ENCODE data around the gene ADGRA3. TPM values are rescaled to one million over a fixed set of nuclear protein-coding genes. Genes with fewer than 3 reads are reported as not detected.

Gene ADGRA3
- total RNA-seq, 1 experiment from 2014 or later = 40.5 TPM

DNA sequence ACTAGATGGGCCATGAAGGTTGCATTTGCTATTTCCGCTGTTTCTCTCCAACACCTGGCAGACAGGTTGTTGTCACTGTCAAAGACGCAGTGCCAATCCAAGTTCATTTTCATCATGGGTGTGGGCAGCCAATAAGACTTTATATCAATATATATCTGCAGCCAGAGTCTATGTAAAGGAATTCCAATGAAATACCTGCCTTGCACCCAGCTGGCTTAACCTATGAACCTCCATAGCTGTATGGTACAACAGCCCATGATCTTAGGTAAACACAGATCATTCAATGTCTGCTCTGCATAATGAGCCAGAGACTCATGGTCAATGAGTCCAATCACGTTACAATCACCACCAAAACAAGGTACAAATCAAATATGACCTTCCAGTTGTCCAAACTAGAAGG lies 37.7 kb upstream of the ADGRA3 start:
- no peaks in the 10 kb centered on the region for H3K36me3 Mint-ChIP-seq
- POLR2A ChIA-PET = no interaction called here
- no peaks in the 10 kb centered on the region for H3K27me3 Mint-ChIP-seq (ENCODE audit: low read depth)
- TF ChIP-seq ZNF232 (CRISPR knock-in tag; IDR thresholded peaks at IDR 0.05) = no peak
- TF ChIP-seq, protein P1, sequence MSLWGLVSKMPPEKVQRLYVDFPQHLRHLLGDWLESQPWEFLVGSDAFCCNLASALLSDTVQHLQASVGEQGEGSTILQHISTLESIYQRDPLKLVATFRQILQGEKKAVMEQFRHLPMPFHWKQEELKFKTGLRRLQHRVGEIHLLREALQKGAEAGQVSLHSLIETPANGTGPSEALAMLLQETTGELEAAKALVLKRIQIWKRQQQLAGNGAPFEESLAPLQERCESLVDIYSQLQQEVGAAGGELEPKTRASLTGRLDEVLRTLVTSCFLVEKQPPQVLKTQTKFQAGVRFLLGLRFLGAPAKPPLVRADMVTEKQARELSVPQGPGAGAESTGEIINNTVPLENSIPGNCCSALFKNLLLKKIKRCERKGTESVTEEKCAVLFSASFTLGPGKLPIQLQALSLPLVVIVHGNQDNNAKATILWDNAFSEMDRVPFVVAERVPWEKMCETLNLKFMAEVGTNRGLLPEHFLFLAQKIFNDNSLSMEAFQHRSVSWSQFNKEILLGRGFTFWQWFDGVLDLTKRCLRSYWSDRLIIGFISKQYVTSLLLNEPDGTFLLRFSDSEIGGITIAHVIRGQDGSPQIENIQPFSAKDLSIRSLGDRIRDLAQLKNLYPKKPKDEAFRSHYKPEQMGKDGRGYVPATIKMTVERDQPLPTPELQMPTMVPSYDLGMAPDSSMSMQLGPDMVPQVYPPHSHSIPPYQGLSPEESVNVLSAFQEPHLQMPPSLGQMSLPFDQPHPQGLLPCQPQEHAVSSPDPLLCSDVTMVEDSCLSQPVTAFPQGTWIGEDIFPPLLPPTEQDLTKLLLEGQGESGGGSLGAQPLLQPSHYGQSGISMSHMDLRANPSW (CRISPR knock-in tag; conservative IDR thresholded peaks at IDR 0.05; ENCODE audit: low read depth) = no peak
- TF ChIP-seq, protein P2, sequence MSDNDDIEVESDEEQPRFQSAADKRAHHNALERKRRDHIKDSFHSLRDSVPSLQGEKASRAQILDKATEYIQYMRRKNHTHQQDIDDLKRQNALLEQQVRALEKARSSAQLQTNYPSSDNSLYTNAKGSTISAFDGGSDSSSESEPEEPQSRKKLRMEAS (CRISPR knock-in tag; IDR thresholded peaks at IDR 0.05) = no peak
- TF ChIP-seq NR3C1 (CRISPR knock-in tag; conservative IDR thresholded peaks at IDR 0.05; ENCODE audit: low read depth) = no peak
- TF ChIP-seq, protein P3, sequence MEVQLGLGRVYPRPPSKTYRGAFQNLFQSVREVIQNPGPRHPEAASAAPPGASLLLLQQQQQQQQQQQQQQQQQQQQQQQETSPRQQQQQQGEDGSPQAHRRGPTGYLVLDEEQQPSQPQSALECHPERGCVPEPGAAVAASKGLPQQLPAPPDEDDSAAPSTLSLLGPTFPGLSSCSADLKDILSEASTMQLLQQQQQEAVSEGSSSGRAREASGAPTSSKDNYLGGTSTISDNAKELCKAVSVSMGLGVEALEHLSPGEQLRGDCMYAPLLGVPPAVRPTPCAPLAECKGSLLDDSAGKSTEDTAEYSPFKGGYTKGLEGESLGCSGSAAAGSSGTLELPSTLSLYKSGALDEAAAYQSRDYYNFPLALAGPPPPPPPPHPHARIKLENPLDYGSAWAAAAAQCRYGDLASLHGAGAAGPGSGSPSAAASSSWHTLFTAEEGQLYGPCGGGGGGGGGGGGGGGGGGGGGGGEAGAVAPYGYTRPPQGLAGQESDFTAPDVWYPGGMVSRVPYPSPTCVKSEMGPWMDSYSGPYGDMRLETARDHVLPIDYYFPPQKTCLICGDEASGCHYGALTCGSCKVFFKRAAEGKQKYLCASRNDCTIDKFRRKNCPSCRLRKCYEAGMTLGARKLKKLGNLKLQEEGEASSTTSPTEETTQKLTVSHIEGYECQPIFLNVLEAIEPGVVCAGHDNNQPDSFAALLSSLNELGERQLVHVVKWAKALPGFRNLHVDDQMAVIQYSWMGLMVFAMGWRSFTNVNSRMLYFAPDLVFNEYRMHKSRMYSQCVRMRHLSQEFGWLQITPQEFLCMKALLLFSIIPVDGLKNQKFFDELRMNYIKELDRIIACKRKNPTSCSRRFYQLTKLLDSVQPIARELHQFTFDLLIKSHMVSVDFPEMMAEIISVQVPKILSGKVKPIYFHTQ (CRISPR knock-in tag; IDR thresholded peaks at IDR 0.05) = no peak
- TF ChIP-seq NR2C2 (CRISPR knock-in tag; IDR thresholded peaks at IDR 0.05) = no peak
- no peak for TF ChIP-seq GTF2I (CRISPR knock-in tag; conservative IDR thresholded peaks at IDR 0.05)
- no peak for TF ChIP-seq JUN (CRISPR knock-in tag; IDR thresholded peaks at IDR 0.05)
- no peak for TF ChIP-seq OVOL2 (CRISPR knock-in tag; IDR thresholded peaks at IDR 0.05; ENCODE audit: borderline replicate concordance)
- TF ChIP-seq, protein P4, sequence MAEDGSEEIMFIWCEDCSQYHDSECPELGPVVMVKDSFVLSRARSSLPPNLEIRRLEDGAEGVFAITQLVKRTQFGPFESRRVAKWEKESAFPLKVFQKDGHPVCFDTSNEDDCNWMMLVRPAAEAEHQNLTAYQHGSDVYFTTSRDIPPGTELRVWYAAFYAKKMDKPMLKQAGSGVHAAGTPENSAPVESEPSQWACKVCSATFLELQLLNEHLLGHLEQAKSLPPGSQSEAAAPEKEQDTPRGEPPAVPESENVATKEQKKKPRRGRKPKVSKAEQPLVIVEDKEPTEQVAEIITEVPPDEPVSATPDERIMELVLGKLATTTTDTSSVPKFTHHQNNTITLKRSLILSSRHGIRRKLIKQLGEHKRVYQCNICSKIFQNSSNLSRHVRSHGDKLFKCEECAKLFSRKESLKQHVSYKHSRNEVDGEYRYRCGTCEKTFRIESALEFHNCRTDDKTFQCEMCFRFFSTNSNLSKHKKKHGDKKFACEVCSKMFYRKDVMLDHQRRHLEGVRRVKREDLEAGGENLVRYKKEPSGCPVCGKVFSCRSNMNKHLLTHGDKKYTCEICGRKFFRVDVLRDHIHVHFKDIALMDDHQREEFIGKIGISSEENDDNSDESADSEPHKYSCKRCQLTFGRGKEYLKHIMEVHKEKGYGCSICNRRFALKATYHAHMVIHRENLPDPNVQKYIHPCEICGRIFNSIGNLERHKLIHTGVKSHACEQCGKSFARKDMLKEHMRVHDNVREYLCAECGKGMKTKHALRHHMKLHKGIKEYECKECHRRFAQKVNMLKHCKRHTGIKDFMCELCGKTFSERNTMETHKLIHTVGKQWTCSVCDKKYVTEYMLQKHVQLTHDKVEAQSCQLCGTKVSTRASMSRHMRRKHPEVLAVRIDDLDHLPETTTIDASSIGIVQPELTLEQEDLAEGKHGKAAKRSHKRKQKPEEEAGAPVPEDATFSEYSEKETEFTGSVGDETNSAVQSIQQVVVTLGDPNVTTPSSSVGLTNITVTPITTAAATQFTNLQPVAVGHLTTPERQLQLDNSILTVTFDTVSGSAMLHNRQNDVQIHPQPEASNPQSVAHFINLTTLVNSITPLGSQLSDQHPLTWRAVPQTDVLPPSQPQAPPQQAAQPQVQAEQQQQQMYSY (CRISPR knock-in tag; IDR thresholded peaks at IDR 0.05) = no peak
- ATAC-seq = no peak
- CTCF ChIA-PET = interaction anchor here (0.7 kb wide), 1 partner anchor 119 kb away, joined by 3 read pairs; no protein-coding TSS in a partner anchor
- H3K4me1 Mint-ChIP-seq = no peaks in the 10 kb centered on the region
- no peak overlapping the region for H3K27ac Mint-ChIP-seq
- no peak overlapping the region for H3K4me3 Mint-ChIP-seq
- no peak for DNase-seq (ENCODE audit: low spot score)
- peaks cover 13% of the 10 kb centered on the region for H3K9me3 Mint-ChIP-seq

DNA sequence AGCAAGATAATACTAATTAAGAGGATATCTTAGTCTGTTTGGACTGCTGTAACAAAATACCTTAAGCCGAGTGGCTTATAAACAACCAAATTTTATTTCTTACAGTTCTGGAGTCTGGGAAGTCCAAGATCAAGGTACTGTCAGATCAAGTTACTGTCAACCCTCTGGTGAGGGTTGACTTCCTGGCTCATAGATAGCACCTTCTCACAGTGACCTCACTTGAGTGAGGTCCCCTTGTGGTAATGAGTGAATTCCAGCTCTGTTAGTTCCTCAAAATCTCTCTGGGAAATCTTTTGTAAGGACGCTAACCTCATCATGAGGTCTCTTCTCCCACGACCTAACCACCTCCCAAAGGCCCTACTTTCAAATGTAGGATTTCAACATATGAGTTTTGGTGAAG lies 36.9 kb upstream of the ADGRA3 start:
- no peak for DNase-seq (ENCODE audit: low spot score)
- ChIA-PET CTCF (interaction anchor here (0.7 to 0.8 kb wide), 2 partner anchors 29 to 118 kb away, joined by 3 to 4 read pairs; no protein-coding TSS in a partner anchor), POLR2A (no interaction called here)
- Mint-ChIP-seq H3K9me3 (peaks cover 7% of the 10 kb centered on the region), H3K4me1 (no peaks in the 10 kb centered on the region), H3K27ac (no peak overlapping the region), H3K36me3 (no peaks in the 10 kb centered on the region), H3K4me3 (no peak overlapping the region), H3K27me3 (ENCODE audit: low read depth) (no peaks in the 10 kb centered on the region)
- 0 out of 2 replicates have a peak, but pooled peaks have one; percentile 63 for ATAC-seq
- TF ChIP-seq, protein P5, sequence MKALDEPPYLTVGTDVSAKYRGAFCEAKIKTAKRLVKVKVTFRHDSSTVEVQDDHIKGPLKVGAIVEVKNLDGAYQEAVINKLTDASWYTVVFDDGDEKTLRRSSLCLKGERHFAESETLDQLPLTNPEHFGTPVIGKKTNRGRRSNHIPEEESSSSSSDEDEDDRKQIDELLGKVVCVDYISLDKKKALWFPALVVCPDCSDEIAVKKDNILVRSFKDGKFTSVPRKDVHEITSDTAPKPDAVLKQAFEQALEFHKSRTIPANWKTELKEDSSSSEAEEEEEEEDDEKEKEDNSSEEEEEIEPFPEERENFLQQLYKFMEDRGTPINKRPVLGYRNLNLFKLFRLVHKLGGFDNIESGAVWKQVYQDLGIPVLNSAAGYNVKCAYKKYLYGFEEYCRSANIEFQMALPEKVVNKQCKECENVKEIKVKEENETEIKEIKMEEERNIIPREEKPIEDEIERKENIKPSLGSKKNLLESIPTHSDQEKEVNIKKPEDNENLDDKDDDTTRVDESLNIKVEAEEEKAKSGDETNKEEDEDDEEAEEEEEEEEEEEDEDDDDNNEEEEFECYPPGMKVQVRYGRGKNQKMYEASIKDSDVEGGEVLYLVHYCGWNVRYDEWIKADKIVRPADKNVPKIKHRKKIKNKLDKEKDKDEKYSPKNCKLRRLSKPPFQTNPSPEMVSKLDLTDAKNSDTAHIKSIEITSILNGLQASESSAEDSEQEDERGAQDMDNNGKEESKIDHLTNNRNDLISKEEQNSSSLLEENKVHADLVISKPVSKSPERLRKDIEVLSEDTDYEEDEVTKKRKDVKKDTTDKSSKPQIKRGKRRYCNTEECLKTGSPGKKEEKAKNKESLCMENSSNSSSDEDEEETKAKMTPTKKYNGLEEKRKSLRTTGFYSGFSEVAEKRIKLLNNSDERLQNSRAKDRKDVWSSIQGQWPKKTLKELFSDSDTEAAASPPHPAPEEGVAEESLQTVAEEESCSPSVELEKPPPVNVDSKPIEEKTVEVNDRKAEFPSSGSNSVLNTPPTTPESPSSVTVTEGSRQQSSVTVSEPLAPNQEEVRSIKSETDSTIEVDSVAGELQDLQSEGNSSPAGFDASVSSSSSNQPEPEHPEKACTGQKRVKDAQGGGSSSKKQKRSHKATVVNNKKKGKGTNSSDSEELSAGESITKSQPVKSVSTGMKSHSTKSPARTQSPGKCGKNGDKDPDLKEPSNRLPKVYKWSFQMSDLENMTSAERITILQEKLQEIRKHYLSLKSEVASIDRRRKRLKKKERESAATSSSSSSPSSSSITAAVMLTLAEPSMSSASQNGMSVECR (CRISPR knock-in tag; IDR thresholded peaks at IDR 0.05; ENCODE audit: borderline replicate concordance) = no peak
- TF ChIP-seq HMGA2 (CRISPR knock-in tag; IDR thresholded peaks at IDR 0.05) (no peak), GTF2I (CRISPR knock-in tag; conservative IDR thresholded peaks at IDR 0.05) (no peak)
- TF ChIP-seq, protein P6, sequence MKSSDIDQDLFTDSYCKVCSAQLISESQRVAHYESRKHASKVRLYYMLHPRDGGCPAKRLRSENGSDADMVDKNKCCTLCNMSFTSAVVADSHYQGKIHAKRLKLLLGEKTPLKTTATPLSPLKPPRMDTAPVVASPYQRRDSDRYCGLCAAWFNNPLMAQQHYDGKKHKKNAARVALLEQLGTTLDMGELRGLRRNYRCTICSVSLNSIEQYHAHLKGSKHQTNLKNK (CRISPR knock-in tag; IDR thresholded peaks at IDR 0.05) = no peak
- TF ChIP-seq, protein P7, sequence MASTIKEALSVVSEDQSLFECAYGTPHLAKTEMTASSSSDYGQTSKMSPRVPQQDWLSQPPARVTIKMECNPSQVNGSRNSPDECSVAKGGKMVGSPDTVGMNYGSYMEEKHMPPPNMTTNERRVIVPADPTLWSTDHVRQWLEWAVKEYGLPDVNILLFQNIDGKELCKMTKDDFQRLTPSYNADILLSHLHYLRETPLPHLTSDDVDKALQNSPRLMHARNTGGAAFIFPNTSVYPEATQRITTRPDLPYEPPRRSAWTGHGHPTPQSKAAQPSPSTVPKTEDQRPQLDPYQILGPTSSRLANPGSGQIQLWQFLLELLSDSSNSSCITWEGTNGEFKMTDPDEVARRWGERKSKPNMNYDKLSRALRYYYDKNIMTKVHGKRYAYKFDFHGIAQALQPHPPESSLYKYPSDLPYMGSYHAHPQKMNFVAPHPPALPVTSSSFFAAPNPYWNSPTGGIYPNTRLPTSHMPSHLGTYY (CRISPR knock-in tag; IDR thresholded peaks at IDR 0.05) = no peak
- TF ChIP-seq, protein P8, sequence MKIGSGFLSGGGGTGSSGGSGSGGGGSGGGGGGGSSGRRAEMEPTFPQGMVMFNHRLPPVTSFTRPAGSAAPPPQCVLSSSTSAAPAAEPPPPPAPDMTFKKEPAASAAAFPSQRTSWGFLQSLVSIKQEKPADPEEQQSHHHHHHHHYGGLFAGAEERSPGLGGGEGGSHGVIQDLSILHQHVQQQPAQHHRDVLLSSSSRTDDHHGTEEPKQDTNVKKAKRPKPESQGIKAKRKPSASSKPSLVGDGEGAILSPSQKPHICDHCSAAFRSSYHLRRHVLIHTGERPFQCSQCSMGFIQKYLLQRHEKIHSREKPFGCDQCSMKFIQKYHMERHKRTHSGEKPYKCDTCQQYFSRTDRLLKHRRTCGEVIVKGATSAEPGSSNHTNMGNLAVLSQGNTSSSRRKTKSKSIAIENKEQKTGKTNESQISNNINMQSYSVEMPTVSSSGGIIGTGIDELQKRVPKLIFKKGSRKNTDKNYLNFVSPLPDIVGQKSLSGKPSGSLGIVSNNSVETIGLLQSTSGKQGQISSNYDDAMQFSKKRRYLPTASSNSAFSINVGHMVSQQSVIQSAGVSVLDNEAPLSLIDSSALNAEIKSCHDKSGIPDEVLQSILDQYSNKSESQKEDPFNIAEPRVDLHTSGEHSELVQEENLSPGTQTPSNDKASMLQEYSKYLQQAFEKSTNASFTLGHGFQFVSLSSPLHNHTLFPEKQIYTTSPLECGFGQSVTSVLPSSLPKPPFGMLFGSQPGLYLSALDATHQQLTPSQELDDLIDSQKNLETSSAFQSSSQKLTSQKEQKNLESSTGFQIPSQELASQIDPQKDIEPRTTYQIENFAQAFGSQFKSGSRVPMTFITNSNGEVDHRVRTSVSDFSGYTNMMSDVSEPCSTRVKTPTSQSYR (CRISPR knock-in tag; IDR thresholded peaks at IDR 0.05) = no peak
